ENCODE results near the gene ACKR2. TPM values are rescaled to one million over a fixed set of nuclear protein-coding genes. Genes with fewer than 3 reads are reported as not detected.

The ACKR2 gene
- total RNA-seq, 1 experiment from 2014 or later, result not detected

DNA sequence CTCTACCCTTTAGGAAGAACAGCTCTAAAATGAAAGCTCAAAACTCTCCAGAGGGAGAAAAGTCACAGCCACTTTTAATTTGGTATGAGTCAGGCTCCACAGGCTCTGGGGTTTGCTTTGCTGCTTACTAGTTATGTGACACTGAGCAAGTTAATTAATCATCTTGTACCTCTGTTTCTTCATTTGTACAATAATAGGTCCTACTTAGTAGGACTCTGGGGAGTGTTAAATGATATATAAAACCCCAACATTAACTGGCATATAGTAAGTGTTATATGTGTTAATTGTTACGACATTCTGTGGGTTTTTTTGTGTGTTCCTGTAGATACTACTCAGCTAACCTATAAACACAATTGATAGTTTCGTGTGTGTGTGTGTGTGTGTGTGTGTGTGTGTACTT lies 6.6 kb downstream of the ACKR2 start:
- no peak overlapping the region for H3K23ac ChIP-seq (ENCODE audit: insufficient read length, low read depth, low read length)
- no CpG with 5 or more reads among the region's 2 CpGs for WGBS (ENCODE audit: extremely low coverage, insufficient read length, low lambda C conversion rate)
- no peak overlapping the region for H3K27ac ChIP-seq (ENCODE audit: insufficient read length, low read depth, low read length)

More for the DNA sequence above, 6.6 kb downstream of the ACKR2 start:
- Histone ChIP-seq H3K79me2 (ENCODE audit: insufficient read depth, low read length) (no peaks in the 10 kb centered on the region), H3T11ph (ENCODE audit: low read length) (no peak overlapping the region), H3K27me3 (ENCODE audit: insufficient read depth, low read length) (no peaks in the 10 kb centered on the region), H2AK5ac (ENCODE audit: insufficient read length, low read length) (no peak overlapping the region), H2BK20ac (ENCODE audit: low read depth, low read length, poor library complexity, severe bottlenecking) (no peak overlapping the region), H2AFZ (ENCODE audit: low read length) (no peak overlapping the region), H3K4me2 (ENCODE audit: insufficient read depth, insufficient read length, low read length) (no peak overlapping the region), H3K9ac (ENCODE audit: extremely low read depth, insufficient read length, low read length) (no peak overlapping the region), H3K9me3 (ENCODE audit: control insufficient read depth, low read depth, low read length) (no peaks in the 10 kb centered on the region), H4K91ac (ENCODE audit: insufficient read length, low read depth, low read length) (no peak overlapping the region), H4K5ac (ENCODE audit: insufficient read length, low read depth, low read length) (no peak overlapping the region), H3K79me1 (ENCODE audit: insufficient read depth, low read depth, low read length, poor library complexity, severe bottlenecking) (no peaks in the 10 kb centered on the region), H3K4me1 (ENCODE audit: insufficient read depth, low read length) (no peaks in the 10 kb centered on the region; the same call in 1 of the 2 replicates), H3K14ac (ENCODE audit: insufficient read depth, low read length) (no peak overlapping the region), H4K8ac (replicated peaks; ENCODE audit: insufficient read length, low read depth, low read length) (no peak overlapping the region), H2BK5ac (ENCODE audit: insufficient read length, low read length) (no peak overlapping the region), H3K18ac (ENCODE audit: insufficient read length, low read depth, low read length) (no peak overlapping the region), H4K20me1 (ENCODE audit: control insufficient read depth, insufficient read depth, insufficient read length) (no peaks in the 10 kb centered on the region), H2BK120ac (ENCODE audit: low read depth, low read length, poor library complexity, severe bottlenecking) (no peak overlapping the region), H3K23me2 (ENCODE audit: insufficient read length, low read depth, low read length, poor library complexity, severe bottlenecking) (no peaks in the 10 kb centered on the region), H2BK15ac (ENCODE audit: low read depth, low read length) (no peak overlapping the region), H3K4ac (ENCODE audit: low read depth, low read length) (no peak overlapping the region), H3K56ac (ENCODE audit: insufficient read length, low read depth, low read length) (no peak overlapping the region), H2BK12ac (ENCODE audit: insufficient read length, low read depth, low read length) (no peak overlapping the region)
- Mint-ChIP-seq H3K36me3 (ENCODE audit: insufficient read depth in 1 of 3, low read depth in 3 of 3) (no peaks in the 10 kb centered on the region), H3K4me1 (peaks cover 11 to 13% of the 10 kb centered on the region in 2 experiments), H3K27ac (no peak overlapping the region), H3K27me3 (ENCODE audit: low read depth) (no peaks in the 10 kb centered on the region), H3K4me3 (no peak overlapping the region), H3K9me3 (no peaks in the 10 kb centered on the region)
- TF ChIP-seq, protein P1, sequence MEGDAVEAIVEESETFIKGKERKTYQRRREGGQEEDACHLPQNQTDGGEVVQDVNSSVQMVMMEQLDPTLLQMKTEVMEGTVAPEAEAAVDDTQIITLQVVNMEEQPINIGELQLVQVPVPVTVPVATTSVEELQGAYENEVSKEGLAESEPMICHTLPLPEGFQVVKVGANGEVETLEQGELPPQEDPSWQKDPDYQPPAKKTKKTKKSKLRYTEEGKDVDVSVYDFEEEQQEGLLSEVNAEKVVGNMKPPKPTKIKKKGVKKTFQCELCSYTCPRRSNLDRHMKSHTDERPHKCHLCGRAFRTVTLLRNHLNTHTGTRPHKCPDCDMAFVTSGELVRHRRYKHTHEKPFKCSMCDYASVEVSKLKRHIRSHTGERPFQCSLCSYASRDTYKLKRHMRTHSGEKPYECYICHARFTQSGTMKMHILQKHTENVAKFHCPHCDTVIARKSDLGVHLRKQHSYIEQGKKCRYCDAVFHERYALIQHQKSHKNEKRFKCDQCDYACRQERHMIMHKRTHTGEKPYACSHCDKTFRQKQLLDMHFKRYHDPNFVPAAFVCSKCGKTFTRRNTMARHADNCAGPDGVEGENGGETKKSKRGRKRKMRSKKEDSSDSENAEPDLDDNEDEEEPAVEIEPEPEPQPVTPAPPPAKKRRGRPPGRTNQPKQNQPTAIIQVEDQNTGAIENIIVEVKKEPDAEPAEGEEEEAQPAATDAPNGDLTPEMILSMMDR (conservative IDR thresholded peaks at IDR 0.05), result no peak
- DNase-seq, result no peak
